Lower lobe of right lung (tissue), 2 donors: ENCODE data around the gene MALT1. TPM values are rescaled to one million over a fixed set of nuclear protein-coding genes. Genes with fewer than 3 reads are reported as not detected.
A peak's percentile ranks its signal among the peaks of the same experiment; 100 is the strongest.

ENCODE experiments used
- ATAC-seq, 2 donors: fragments of 200-7000 bp; cut with Tn5 transposase; one replicate each; pipeline ENCODE4 v1.9.1; 2020 to 2022; ENCODE audit warnings: mild to moderate bottlenecking in 2 of 2, moderate library complexity in 2 of 2
- DNase-seq: peaks from one replicate; pipeline ENCODE4 v3.0.0-alpha.2; 2020
- H3K27ac ChIP-seq: fragments of 200-600 bp; one replicate; pipeline ENCODE4 v1.8.0; 2022
- H3K27me3 ChIP-seq: fragments of 200-600 bp; one replicate; pipeline ENCODE4 v1.8.0; 2022; ENCODE audit warnings: low read depth
- H3K36me3 ChIP-seq: fragments of 200-600 bp; one replicate; pipeline ENCODE4 v1.8.0; 2022; ENCODE audit warnings: mild to moderate bottlenecking
- H3K4me1 ChIP-seq: fragments of 200-600 bp; one replicate; pipeline ENCODE4 v1.8.0; 2022
- H3K4me3 ChIP-seq: fragments of 200-600 bp; one replicate; pipeline ENCODE4 v1.8.0; 2022; ENCODE audit warnings: mild to moderate bottlenecking
- H3K9me3 ChIP-seq: fragments of 200-600 bp; one replicate; pipeline ENCODE4 v1.8.0; 2022
- intact Hi-C: fragments of 100-400 bp; cut with DNase I; formaldehyde crosslinking; loops from one replicate; pipeline ENCODE4 v1.11.0; 2022
- total RNA-seq: library from RNA; stranded (reverse); fragmentation: NEBNext Ultra II Directional; extraction: Animal tissue kit (Norgen Biotek cat#: 25700); gene quantifications from one replicate; pipeline ENCODE4 v1.2.1, GENCODE V29; 2021
- TF ChIP-seq, protein P1 (sequence below): fragments of 200-600 bp; IDR thresholded peaks from one replicate; pipeline ENCODE4 v1.8.0; 2022; ENCODE audit warnings: antibody characterized with exemption, mild to moderate bottlenecking
- donor health status: DM: no; HTN: yes; CAD: no; lungs with severe emphysema.

MALT1 gene
- total RNA-seq, 1 donor from 2014 or later = 23.1 TPM

GRCh38 chr18:58671632-58672564, 633 bp downstream of the MALT1 start:
- TF ChIP-seq, protein P1, sequence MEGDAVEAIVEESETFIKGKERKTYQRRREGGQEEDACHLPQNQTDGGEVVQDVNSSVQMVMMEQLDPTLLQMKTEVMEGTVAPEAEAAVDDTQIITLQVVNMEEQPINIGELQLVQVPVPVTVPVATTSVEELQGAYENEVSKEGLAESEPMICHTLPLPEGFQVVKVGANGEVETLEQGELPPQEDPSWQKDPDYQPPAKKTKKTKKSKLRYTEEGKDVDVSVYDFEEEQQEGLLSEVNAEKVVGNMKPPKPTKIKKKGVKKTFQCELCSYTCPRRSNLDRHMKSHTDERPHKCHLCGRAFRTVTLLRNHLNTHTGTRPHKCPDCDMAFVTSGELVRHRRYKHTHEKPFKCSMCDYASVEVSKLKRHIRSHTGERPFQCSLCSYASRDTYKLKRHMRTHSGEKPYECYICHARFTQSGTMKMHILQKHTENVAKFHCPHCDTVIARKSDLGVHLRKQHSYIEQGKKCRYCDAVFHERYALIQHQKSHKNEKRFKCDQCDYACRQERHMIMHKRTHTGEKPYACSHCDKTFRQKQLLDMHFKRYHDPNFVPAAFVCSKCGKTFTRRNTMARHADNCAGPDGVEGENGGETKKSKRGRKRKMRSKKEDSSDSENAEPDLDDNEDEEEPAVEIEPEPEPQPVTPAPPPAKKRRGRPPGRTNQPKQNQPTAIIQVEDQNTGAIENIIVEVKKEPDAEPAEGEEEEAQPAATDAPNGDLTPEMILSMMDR = peak; percentile 14
- intact Hi-C loops = no loop called here

GRCh38 chr18:58674159-58674558, 2.9 kb downstream of the MALT1 start:
- ATAC-seq (no peak), DNase-seq (no peak)
- TF ChIP-seq, protein P1 = no peak
- no peaks in the 10 kb centered on the region for H3K9me3 ChIP-seq
- H3K4me1 ChIP-seq = peaks cover 25% of the 10 kb centered on the region
- H3K4me3 ChIP-seq = no peak overlapping the region
- no peaks in the 10 kb centered on the region for H3K36me3 ChIP-seq
- no peaks in the 10 kb centered on the region for H3K27me3 ChIP-seq
- intact Hi-C loops = no loop called here
- no peak overlapping the region for H3K27ac ChIP-seq

More at GRCh38 chr18:58671632-58672564, 633 bp downstream of the MALT1 start:
- peak overlapping the region; percentile 70 for H3K4me3 ChIP-seq
- peak; percentile 70 for DNase-seq
- no peaks in the 10 kb centered on the region for H3K27me3 ChIP-seq
- no peaks in the 10 kb centered on the region for H3K9me3 ChIP-seq
- H3K4me1 ChIP-seq = peaks cover 25% of the 10 kb centered on the region
- peak; percentile 56 to 59 for ATAC-seq
- peak overlapping the region; percentile 96 for H3K27ac ChIP-seq
- H3K36me3 ChIP-seq = no peaks in the 10 kb centered on the region

- no peaks in the 10 kb centered on the region for H3K27me3 ChIP-seq
- ATAC-seq = no peak
- no peak overlapping the region for H3K4me3 ChIP-seq
- no peaks in the 10 kb centered on the region for H3K9me3 ChIP-seq
- no peak overlapping the region for H3K27ac ChIP-seq
- intact Hi-C loops = no loop called here
- no peak for DNase-seq
- H3K4me1 ChIP-seq = peaks cover 25% of the 10 kb centered on the region
- TF ChIP-seq, protein P1 = no peak
- no peaks in the 10 kb centered on the region for H3K36me3 ChIP-seq
Measured at GRCh38 chr18:58674863-58675472, 3.7 kb downstream of the MALT1 start.

DNA sequence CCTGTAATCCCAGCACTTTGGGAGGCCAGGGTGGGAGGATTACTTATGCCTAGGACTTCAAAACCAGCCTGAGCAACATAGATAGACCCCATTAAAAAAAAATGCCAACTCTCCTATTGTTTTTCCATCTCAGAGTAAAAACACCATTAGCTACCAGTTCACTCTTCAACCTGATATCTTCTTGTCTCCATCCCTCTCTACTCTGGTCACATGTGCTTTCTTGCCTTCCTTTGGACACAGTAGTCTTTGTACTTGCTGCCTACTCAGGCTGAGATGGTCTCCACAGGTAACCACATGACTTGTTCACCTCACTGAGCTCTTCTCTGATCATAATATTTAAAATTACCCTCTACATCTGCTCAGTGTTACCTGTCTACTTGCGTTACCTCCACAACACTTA, 5.0 kb downstream of the MALT1 start:
- no peak overlapping the region for H3K4me3 ChIP-seq
- intact Hi-C loops = no loop called here
- TF ChIP-seq, protein P1 = no peak
- no peak for ATAC-seq
- no peaks in the 10 kb centered on the region for H3K36me3 ChIP-seq
- no peaks in the 10 kb centered on the region for H3K9me3 ChIP-seq
- H3K27me3 ChIP-seq = no peaks in the 10 kb centered on the region
- peaks cover 17% of the 10 kb centered on the region for H3K4me1 ChIP-seq
- H3K27ac ChIP-seq = no peak overlapping the region
- DNase-seq = no peak

DNA sequence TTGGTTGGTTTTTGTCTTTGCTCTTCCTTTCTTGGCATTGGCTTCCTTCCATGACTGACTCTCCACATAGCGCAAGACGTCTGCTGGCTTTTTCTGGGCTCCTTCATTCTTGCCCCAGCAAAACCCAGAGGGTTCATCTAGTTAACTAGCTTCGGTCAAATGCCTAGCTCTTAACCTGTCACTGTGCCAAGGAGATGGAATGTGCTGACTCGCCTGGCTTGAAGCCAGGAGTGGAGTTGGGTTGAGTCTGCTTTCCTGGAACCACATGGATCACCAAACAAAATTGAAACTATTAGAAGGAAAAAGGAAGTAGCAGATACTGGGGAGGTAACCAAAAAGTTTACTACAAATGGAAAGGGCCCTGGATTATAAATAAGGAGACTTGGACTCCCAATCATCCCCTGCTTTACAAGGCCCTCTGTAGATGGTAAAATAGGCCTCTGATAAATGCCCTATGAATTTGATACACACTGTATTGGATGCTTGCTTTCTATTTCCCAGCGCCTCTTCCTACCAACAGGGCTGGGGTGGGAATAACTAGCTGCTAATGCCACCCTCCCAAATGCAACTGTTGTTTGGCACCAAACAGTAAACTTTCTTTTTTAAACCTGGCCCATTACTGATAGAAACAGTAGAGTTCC, 11.3 kb downstream of the MALT1 start:
- intact Hi-C loops = no loop called here
- ATAC-seq = peak in 1 of 2 donors; percentile 39
- Histone ChIP-seq H3K4me3 (no peak overlapping the region), H3K27me3 (no peaks in the 10 kb centered on the region), H3K36me3 (peaks cover 22% of the 10 kb centered on the region), H3K27ac (no peak overlapping the region), H3K4me1 (peaks cover 6% of the 10 kb centered on the region), H3K9me3 (no peaks in the 10 kb centered on the region)
- TF ChIP-seq, protein P1 = no peak
- DNase-seq = no peak
